MCF 10A (cell line): Measurements from ENCODE around the gene ZYG11A. TPM values are rescaled to one million over a fixed set of nuclear protein-coding genes. Genes with fewer than 3 reads are reported as not detected.

Experiments
- BruUV-seq: library from RNA; stranded (reverse); fragments of 400-500 nt; replicated peaks from 2 replicates; lab custom pipeline; 2021; lab: Mats Ljungman, UMichigan
- CTCF ChIA-PET: fragments of 300-600 bp; sonication (Branson Sonifier 250); formaldehyde crosslinking; extraction: SDS; loops from one replicate; lab custom pipeline; 2021; ENCODE audit warnings: antibody characterized with exemption, inconsistent platforms; lab: Yijun Ruan, JAX
- POLR2A ChIA-PET: fragments of 300-600, 350-650 bp; sonication (Branson Sonifier 250); formaldehyde crosslinking; extraction: SDS; loops from one replicate; lab custom pipeline; 2020; ENCODE audit warnings: antibody characterized with exemption, inconsistent platforms; lab: Yijun Ruan, JAX
- DNase-seq: peaks from one replicate; pipeline ENCODE4 v3.0.0-alpha.2; 2018; ENCODE audit not compliant: unreplicated experiment
- H3K27ac Mint-ChIP-seq: one replicate; pipeline ENCODE4 v1.8.0; 2022; ENCODE audit warnings: mild to moderate bottlenecking, low read depth, mixed read lengths; ENCODE audit not compliant: unreplicated experiment
- H3K27me3 Mint-ChIP-seq: one replicate; pipeline ENCODE4 v1.8.0; 2022; ENCODE audit warnings: mixed read lengths; ENCODE audit not compliant: insufficient read depth, unreplicated experiment
- H3K36me3 Mint-ChIP-seq: one replicate; pipeline ENCODE4 v1.8.0; 2022; ENCODE audit warnings: mild to moderate bottlenecking, moderate library complexity, mixed read lengths; ENCODE audit not compliant: insufficient read depth, unreplicated experiment
- H3K4me1 Mint-ChIP-seq: one replicate; pipeline ENCODE4 v1.8.0; 2022; ENCODE audit warnings: mixed read lengths; ENCODE audit not compliant: insufficient read depth, unreplicated experiment
- H3K4me3 Mint-ChIP-seq: one replicate; pipeline ENCODE4 v1.8.0; 2022; ENCODE audit warnings: mild to moderate bottlenecking, moderate library complexity, mixed read lengths; ENCODE audit not compliant: unreplicated experiment
- H3K9me3 Mint-ChIP-seq: one replicate; pipeline ENCODE4 v1.8.0; 2022; ENCODE audit warnings: mixed read lengths; ENCODE audit not compliant: unreplicated experiment
- CTCF ChIP-seq: fragments of 200-600 bp; IDR thresholded peaks from one replicate; pipeline ENCODE4 v1.8.0; 2022; ENCODE audit warnings: antibody characterized with exemption, mild to moderate bottlenecking; ENCODE audit not compliant: unreplicated experiment
- intact Hi-C: fragments of 100-400 bp; cut with micrococcal nuclease; formaldehyde crosslinking; loops from 2 replicates; pipeline ENCODE4 v1.14.1; 2022
- total RNA-seq: library from RNA; stranded (reverse); gene quantifications from 2 replicates; pipeline ENCODE4 v1.2.3, GENCODE V29; 2022

The ZYG11A gene
- total RNA-seq, 1 experiment from 2014 or later, result not detected

- ChIA-PET CTCF (no interaction called here), POLR2A (interaction anchor here (1.2 kb wide), 1 partner anchor 10 kb away, joined by 3 read pairs; no protein-coding TSS in a partner anchor)
- BruUV-seq, result no TSS peak
- TF ChIP-seq CTCF, result no peak
- H3K36me3 Mint-ChIP-seq, result no peaks in the 10 kb centered on the region
- no peak overlapping the region for H3K27ac Mint-ChIP-seq
- no peak for DNase-seq
- no peaks in the 10 kb centered on the region for H3K4me1 Mint-ChIP-seq
- H3K27me3 Mint-ChIP-seq, result no peaks in the 10 kb centered on the region
- no peak overlapping the region for H3K4me3 Mint-ChIP-seq
- intact Hi-C loops, result no loop called here
- H3K9me3 Mint-ChIP-seq, result no peaks in the 10 kb centered on the region
These were observed 34.3 kb downstream of the ZYG11A start for GRCh38 chr1:52876843-52877242.

GRCh38 chr1:52877554-52877953, 35.0 kb downstream of the ZYG11A start:
- intact Hi-C loops, result no loop called here
- CTCF ChIA-PET, result no interaction called here
- Mint-ChIP-seq H3K27ac (no peak overlapping the region), H3K4me3 (no peak overlapping the region), H3K36me3 (no peaks in the 10 kb centered on the region), H3K4me1 (no peaks in the 10 kb centered on the region), H3K9me3 (no peaks in the 10 kb centered on the region), H3K27me3 (no peaks in the 10 kb centered on the region)
- POLR2A ChIA-PET, result interaction anchor here (1.2 kb wide), 1 partner anchor 10 kb away, joined by 3 read pairs; no protein-coding TSS in a partner anchor
- no peak for TF ChIP-seq CTCF
- no TSS peak for BruUV-seq
- no peak for DNase-seq

- no peak overlapping the region for H3K4me3 Mint-ChIP-seq
- H3K27me3 Mint-ChIP-seq, result no peaks in the 10 kb centered on the region
- H3K4me1 Mint-ChIP-seq, result no peaks in the 10 kb centered on the region
- H3K9me3 Mint-ChIP-seq, result no peaks in the 10 kb centered on the region
- no TSS peak for BruUV-seq
- H3K27ac Mint-ChIP-seq, result no peak overlapping the region
- ChIA-PET CTCF (no interaction called here), POLR2A (interaction anchor here (0.6 kb wide), 1 partner anchor 833 kb away, joined by 3 read pairs; no protein-coding TSS in a partner anchor)
- intact Hi-C loops, result no loop called here
- peaks cover 6% of the 10 kb centered on the region for H3K36me3 Mint-ChIP-seq
- TF ChIP-seq CTCF, result no peak
- DNase-seq, result no peak
These were observed 37.6 kb downstream of the ZYG11A start for GRCh38 chr1:52880206-52880605.

- Mint-ChIP-seq H3K4me1 (no peaks in the 10 kb centered on the region), H3K4me3 (no peak overlapping the region), H3K27me3 (no peaks in the 10 kb centered on the region), H3K36me3 (peaks cover 11% of the 10 kb centered on the region), H3K27ac (no peak overlapping the region), H3K9me3 (no peaks in the 10 kb centered on the region)
- BruUV-seq, result no TSS peak
- ChIA-PET POLR2A (interaction anchor here (0.7 to 0.9 kb wide), 2 partner anchors 11 to 62 kb away, joined by 3 read pairs; no protein-coding TSS in a partner anchor), CTCF (interaction anchor here (0.7 kb wide), 1 partner anchor 22 kb away, joined by 4 read pairs; no protein-coding TSS in a partner anchor)
- DNase-seq, result no peak
- intact Hi-C loops, result no loop called here
- TF ChIP-seq CTCF, result no peak
These were observed 44.9 kb downstream of the ZYG11A start for GRCh38 chr1:52887483-52887882.
